ENCODE data around the gene C4orf46.

GRCh38 chr4:158666892-158667291 is 4.8 kb downstream of the C4orf46 start:
- TF ChIP-seq, protein P1, sequence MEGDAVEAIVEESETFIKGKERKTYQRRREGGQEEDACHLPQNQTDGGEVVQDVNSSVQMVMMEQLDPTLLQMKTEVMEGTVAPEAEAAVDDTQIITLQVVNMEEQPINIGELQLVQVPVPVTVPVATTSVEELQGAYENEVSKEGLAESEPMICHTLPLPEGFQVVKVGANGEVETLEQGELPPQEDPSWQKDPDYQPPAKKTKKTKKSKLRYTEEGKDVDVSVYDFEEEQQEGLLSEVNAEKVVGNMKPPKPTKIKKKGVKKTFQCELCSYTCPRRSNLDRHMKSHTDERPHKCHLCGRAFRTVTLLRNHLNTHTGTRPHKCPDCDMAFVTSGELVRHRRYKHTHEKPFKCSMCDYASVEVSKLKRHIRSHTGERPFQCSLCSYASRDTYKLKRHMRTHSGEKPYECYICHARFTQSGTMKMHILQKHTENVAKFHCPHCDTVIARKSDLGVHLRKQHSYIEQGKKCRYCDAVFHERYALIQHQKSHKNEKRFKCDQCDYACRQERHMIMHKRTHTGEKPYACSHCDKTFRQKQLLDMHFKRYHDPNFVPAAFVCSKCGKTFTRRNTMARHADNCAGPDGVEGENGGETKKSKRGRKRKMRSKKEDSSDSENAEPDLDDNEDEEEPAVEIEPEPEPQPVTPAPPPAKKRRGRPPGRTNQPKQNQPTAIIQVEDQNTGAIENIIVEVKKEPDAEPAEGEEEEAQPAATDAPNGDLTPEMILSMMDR (IDR thresholded peaks at IDR 0.05), result no peak
- TF ChIP-seq ZFX (IDR thresholded peaks at IDR 0.05; ENCODE audit: borderline replicate concordance), result no peak
